ENCODE data around the gene CACNB2.

DNA sequence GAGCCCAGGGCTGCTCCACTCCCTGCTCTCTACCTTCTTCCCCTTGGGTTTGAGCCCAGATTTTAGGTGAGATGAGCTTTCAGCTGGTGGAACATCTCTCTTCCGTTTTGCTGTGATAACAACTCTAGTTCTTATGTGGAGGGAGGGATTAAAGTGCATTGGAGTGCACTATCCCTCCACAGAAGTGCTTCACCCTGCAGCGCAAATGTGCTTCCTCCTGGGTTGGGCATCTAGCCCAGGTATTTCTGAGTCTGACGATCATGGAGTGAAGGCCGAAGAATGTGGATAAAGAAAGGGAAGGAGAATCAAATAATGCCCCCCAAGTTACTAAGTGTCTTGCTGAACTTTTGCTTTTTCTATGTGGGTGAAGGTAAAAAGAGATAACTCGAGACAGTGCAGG is 157.4 kb downstream of the CACNB2 start:
- TF ChIP-seq, protein P1, sequence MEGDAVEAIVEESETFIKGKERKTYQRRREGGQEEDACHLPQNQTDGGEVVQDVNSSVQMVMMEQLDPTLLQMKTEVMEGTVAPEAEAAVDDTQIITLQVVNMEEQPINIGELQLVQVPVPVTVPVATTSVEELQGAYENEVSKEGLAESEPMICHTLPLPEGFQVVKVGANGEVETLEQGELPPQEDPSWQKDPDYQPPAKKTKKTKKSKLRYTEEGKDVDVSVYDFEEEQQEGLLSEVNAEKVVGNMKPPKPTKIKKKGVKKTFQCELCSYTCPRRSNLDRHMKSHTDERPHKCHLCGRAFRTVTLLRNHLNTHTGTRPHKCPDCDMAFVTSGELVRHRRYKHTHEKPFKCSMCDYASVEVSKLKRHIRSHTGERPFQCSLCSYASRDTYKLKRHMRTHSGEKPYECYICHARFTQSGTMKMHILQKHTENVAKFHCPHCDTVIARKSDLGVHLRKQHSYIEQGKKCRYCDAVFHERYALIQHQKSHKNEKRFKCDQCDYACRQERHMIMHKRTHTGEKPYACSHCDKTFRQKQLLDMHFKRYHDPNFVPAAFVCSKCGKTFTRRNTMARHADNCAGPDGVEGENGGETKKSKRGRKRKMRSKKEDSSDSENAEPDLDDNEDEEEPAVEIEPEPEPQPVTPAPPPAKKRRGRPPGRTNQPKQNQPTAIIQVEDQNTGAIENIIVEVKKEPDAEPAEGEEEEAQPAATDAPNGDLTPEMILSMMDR (IDR thresholded peaks at IDR 0.05) = no peak
- TF ChIP-seq EZH2 (IDR thresholded peaks at IDR 0.05) = no peak
- no peak for TF ChIP-seq EZH2phosphoT487 (IDR thresholded peaks at IDR 0.05)

Data from neural progenitor cell (in vitro differentiated cells).